KOPT-K1 (cell line): ENCODE results near the gene RTN4R.
"Not testable (repeated sequence)": the region's sequence is repeated elsewhere in the genome, so short reads cannot be mapped to it uniquely, and the experiment has no call there.

Source experiments
- H3K27ac ChIP-seq: fragments of 200-600 bp; sonication (generic); 2 replicates; pipeline ENCODE4 v1.5.1; 2016; ENCODE audit warnings: antibody characterized with exemption, mild to moderate bottlenecking, low read depth, low read length; ENCODE audit not compliant: poor library complexity, severe bottlenecking
- H3K36me3 ChIP-seq: fragments of 200-600 bp; sonication (generic); 2 replicates; pipeline ENCODE4 v1.5.1; 2017; ENCODE audit warnings: antibody characterized with exemption, mild to moderate bottlenecking, low read length, moderate library complexity; ENCODE audit not compliant: insufficient read depth
- H3K9me3 ChIP-seq: fragments of 200-600 bp; sonication (generic); 2 replicates; pipeline ENCODE4 v1.5.1; 2017; ENCODE audit warnings: antibody characterized with exemption, low read length, mild to moderate bottlenecking; ENCODE audit not compliant: insufficient read depth, poor library complexity, severe bottlenecking

The RTN4R gene

DNA sequence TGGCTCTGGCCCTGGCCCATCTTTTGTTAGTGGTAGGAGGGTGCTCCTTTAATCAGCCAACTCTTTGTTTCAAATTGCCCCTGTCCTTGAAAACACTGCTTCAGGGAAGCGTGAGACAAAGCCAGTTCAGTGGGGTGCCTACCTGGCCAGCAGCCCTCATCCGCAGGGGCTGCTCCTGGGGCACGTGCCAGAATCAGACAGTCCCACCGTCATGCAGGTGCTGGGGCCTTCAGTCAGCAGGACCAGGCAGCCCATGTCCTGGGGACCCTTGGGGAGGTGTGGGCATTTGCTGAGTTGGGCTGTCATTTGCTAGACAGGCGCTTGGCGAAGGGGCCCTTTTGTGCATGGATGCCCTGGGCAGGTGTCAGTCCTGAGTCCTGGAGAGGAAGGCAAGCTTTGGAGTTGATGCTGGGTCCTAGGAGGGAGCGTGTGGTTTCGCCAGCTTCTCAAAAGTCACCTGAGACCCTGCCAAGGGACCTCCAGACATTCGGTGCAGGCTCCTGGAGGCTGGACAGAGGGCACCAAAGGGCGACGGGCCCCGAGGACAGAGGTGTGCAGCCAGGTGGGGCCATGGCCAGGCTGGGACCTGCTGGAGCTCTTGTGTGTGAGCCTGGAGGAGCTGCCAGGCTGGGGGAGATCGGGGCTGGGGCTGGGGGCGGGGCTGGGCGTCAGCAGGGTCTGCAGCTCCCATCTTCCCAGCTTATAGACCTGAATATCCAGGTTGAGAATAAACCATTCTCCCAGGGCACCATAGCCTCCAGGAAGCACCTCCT is 15.0 kb upstream of the RTN4R start:
- Histone ChIP-seq H3K27ac (no peak overlapping the region), H3K36me3 (no peaks in the 10 kb centered on the region), H3K9me3 (no peaks in the 10 kb centered on the region)

DNA sequence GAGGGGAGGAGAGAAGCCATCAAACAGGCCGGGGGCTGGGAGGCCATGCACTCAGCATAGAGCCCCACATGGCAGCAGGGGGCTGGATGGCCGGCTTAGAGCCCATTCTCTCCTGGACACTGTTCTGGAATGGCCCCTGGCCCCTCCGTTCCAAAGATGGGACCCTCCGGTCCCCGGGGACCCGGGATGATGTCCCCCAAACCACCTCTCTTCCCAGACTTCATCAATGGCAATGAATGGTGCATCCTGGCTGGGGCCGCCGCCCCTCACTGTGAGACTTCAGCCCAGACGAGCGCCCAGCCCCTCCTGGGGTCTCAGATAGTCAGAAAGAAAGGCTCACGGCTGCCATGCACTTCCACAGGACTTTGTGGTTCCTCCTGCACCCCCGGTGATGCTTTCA is 13.8 kb upstream of the RTN4R start:
- H3K9me3 ChIP-seq: no peaks in the 10 kb centered on the region
- no peak overlapping the region for H3K27ac ChIP-seq
- no peaks in the 10 kb centered on the region for H3K36me3 ChIP-seq

DNA sequence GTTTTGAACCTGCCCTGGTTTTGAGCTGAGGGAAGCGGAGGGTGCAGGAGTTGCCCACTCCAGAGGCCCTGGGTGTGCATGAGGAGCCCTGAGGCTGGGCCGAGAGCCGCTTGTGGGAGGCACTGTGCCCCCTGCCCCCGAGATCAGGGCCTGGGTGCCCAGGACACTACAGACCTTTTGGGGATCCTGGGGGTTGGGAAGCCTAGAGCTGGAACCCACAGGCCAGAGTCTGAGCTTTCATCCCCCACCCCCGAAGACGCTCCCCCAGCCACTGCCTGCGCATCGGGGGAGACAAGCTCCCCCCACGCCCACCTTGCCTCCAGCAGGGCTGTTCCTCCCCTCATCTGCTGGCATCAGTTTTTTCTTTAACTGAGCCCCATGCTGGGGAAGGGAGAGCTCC is 13.4 kb upstream of the RTN4R start:
- H3K27ac ChIP-seq, H3K36me3 ChIP-seq, H3K9me3 ChIP-seq: not testable (repeated sequence)

GRCh38 chr22:20280866-20281265 is 12.7 kb upstream of the RTN4R start:
- H3K9me3 ChIP-seq: no peaks in the 10 kb centered on the region
- H3K36me3 ChIP-seq: no peaks in the 10 kb centered on the region
- no peak overlapping the region for H3K27ac ChIP-seq

- H3K36me3 ChIP-seq, H3K27ac ChIP-seq, H3K9me3 ChIP-seq: not testable (repeated sequence)
Observed at GRCh38 chr22:20280163-20280562, 12.0 kb upstream of the RTN4R start.

DNA sequence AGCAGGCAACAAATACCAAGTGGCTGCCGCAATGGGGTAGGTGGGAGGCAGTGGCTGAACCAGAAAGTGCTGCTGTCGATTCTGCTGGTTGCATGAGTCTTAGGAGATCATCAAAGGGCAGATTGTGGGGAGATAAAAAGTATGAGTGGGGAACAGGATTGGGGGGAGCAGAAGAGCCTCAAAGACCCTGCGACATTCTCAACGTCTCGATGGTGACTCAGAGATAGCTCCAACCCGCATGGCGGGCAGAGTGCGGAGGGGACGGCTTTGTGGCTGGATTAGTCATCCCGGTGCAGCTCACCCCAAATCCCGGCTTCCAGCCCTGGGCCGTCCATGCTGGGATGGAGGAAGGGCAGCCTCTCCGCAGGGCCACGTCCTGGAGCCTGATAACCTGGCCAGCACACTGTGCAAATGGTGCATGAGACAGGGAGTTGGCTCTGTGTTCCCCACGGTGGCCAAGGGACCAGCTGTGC is 11.6 kb upstream of the RTN4R start:
- Histone ChIP-seq H3K27ac (no peak overlapping the region), H3K9me3 (no peaks in the 10 kb centered on the region), H3K36me3 (no peaks in the 10 kb centered on the region)

DNA sequence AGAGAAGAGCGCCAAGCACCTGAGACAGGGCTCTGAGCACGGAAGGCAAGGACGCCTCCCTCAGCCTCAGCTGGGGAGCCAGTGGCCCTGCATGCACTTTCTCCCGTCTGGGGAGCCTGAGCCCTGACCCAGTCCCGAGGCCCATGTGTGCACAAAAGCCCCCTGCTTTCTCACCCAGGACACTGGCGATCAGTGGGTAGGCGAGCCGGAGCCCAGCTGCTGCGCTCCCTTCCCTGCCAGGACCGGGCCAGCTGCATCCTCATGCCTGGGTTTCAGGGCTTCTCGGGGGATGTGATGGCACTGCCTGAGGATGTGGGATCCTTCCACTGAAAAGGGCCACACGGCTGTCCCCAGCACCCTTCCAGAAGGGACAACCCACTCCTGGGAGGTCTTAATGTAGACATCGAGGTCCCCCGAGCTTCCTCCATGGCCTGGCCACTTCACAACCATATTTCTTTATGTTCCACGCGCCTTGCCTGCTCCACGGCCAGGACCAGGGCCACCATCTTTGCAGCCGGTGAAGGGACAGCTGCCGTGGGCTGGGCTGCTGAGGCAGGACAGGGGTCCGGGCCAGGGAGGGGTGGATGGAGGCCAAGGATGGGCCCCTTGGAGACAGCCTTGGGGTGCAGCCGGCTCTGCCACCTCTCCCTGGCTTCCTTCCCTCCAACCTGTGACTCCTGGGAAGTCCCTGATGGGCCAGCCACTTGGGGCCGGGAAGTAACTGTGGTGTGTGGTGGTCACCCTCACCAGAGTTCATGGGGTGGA is 10.8 kb upstream of the RTN4R start:
- not testable (repeated sequence) for H3K27ac ChIP-seq, H3K36me3 ChIP-seq, H3K9me3 ChIP-seq

DNA sequence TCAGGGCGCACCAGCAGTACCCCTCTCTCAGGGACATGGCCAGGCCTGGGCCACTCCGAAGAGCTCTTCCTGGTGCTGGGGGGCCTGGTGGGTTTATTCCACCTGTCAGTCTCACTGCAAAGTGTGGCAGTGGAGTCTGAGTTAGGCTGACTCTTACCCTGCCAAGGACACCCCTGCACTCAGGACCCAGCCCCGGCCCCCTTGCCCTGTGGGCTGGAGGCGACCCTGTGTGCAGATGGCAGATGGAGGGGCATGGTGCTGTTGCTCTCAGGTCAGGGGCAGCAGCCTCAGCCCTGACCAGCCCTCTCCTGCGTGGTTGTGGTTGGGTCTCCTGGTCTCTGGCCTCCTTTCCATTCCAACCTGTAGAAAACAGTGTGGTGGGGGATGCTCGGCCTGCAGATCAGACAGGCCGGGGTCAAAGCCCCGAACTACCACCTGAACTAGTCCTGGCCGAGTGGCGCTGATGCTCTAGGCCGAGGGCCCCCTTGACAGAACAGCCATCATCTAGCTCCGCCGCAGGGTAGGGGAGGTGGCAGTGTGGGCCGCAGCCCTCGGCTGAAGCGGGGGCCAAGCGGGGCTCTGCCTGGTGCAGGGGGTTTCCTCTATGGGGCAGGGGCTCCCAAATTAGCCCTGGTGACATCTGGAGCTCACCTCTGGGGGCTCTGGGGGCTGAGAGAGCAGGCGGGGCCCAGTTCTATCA is 10.0 kb upstream of the RTN4R start:
- H3K27ac ChIP-seq, H3K36me3 ChIP-seq, H3K9me3 ChIP-seq: not testable (repeated sequence)

- H3K36me3 ChIP-seq: no peaks in the 10 kb centered on the region
- H3K9me3 ChIP-seq: no peaks in the 10 kb centered on the region
- H3K27ac ChIP-seq: no peak overlapping the region
Observed at GRCh38 chr22:20276468-20276867, 8.3 kb upstream of the RTN4R start.

DNA sequence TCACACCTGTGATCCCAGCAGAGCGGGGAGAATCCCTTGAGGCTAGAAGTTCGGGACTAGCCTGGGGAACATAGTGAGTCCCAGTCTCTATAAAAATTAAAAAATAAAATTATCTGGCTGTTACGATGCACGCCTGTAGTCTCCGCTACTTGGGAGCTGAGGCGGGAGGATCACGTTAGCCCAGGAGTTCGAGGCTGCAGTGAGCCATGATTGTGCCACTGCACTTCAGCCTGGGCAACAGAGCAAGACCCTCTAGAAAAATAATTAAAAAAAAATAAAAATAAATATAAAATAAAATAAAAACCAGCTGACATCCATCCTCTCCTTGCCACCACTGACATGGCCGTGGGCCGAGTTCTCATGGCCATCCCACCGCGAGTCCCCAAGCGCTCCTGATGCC is 7.7 kb upstream of the RTN4R start:
- Histone ChIP-seq H3K27ac (no peak overlapping the region), H3K36me3 (no peaks in the 10 kb centered on the region)

GRCh38 chr22:20275325-20275724 is 7.2 kb upstream of the RTN4R start:
- not testable (repeated sequence) for H3K27ac ChIP-seq, H3K9me3 ChIP-seq

More for the DNA sequence above, 7.7 kb upstream of the RTN4R start:
- no peaks in the 10 kb centered on the region for H3K9me3 ChIP-seq

DNA sequence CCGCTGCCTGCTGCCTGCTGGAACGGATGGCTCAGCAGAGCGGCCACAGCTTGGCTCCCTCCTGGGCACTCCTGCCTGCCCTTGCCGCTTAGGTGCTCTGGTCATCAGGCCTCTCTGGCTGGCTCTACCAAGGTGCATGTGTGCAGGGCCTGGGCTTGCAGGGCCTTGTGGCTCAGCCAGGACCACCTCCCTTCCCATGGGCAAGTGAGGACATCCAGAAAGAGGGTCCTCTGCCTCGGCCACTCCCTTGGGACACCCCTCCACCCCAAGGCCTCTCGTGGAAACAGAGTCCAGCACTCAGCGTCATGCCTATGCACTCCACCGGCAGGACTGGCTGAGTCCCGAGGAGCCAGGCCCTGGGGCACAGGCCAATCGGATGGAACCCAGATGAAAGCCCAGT is 6.3 kb upstream of the RTN4R start:
- H3K9me3 ChIP-seq, H3K27ac ChIP-seq, H3K36me3 ChIP-seq: not testable (repeated sequence)

More at GRCh38 chr22:20275325-20275724, 7.2 kb upstream of the RTN4R start:
- not testable (repeated sequence) for H3K36me3 ChIP-seq

DNA sequence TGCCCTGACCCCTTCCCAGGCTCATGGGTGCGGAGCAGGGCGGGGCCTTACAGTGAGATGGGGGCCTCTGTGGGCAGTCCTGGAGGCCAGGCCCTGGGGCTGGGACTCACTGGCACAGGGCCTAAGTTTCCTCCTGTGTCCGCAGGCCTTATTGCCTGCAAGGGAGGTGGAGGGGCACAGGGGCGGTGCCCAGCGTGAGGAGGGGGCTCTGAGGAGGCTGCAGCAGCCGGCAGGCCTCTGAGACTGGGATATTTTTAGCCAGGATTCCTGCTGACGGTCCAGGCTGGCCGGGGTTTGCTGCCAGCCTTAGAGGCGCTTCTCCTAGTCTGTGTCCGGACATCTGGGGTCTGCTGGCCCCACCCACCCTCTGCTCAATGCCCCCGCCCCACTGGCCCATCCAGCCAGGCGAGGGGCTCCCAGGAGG is 5.7 kb upstream of the RTN4R start:
- Histone ChIP-seq H3K27ac (no peak overlapping the region), H3K9me3 (no peaks in the 10 kb centered on the region), H3K36me3 (no peaks in the 10 kb centered on the region)

DNA sequence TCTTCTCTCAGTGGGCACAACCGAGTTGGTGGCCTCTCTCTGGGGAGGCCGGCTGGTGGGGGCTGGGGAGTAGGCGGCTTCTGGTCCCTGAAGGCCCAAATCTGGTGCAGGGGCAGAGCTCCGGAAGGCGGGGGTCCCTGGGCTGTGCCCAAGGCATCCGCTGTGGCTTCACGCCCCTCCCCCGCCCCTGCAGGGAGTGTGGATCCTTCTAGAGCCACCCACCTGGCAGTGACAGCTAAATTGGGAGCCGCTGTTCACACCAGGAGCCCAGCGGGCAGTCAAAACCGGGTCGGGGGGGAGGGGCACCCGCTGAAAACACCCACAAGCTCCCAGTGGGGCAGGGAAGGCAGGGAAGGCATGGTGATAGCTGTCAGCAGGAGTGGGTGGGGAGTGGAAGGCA is 4.6 kb upstream of the RTN4R start:
- no peaks in the 10 kb centered on the region for H3K9me3 ChIP-seq
- H3K36me3 ChIP-seq: no peaks in the 10 kb centered on the region
- no peak overlapping the region for H3K27ac ChIP-seq

GRCh38 chr22:20272174-20272573 is 4.1 kb upstream of the RTN4R start:
- H3K36me3 ChIP-seq: no peaks in the 10 kb centered on the region
- H3K9me3 ChIP-seq: no peaks in the 10 kb centered on the region
- H3K27ac ChIP-seq: no peak overlapping the region
